GM18909 (cell line): ENCODE measurements around the gene ALKBH3.

Experiments used
- ATAC-seq: cut with Tn5 transposase; IDR thresholded peaks from one replicate; pipeline ENCODE4 v1.9.1; 2021; ENCODE audit warnings: mild to moderate bottlenecking; ENCODE audit not compliant: unreplicated experiment, poor library complexity

The ALKBH3 gene

GRCh38 chr11:43934601-43935423 lies 54.2 kb downstream of the ALKBH3 start:
- ATAC-seq = no peak

- no peak for ATAC-seq
Measured at GRCh38 chr11:43935424-43935979, 54.9 kb downstream of the ALKBH3 start.

- no peak for ATAC-seq
Measured at GRCh38 chr11:43936076-43936475, 55.4 kb downstream of the ALKBH3 start.

GRCh38 chr11:43937434-43938411 lies 57.1 kb downstream of the ALKBH3 start:
- no peak for ATAC-seq

- no peak for ATAC-seq
Measured at GRCh38 chr11:43941257-43941994, 60.8 kb downstream of the ALKBH3 start.

- no peak for ATAC-seq
Measured at GRCh38 chr11:43942662-43943371, 62.2 kb downstream of the ALKBH3 start.

- no peak for ATAC-seq
Measured at GRCh38 chr11:43943372-43943930, 62.8 kb downstream of the ALKBH3 start.

GRCh38 chr11:43943931-43944751 lies 63.5 kb downstream of the ALKBH3 start:
- no peak for ATAC-seq

- ATAC-seq = no peak
Measured at GRCh38 chr11:43944761-43945311, 64.2 kb downstream of the ALKBH3 start.

GRCh38 chr11:43947003-43947500 lies 66.4 kb downstream of the ALKBH3 start:
- ATAC-seq = no peak

GRCh38 chr11:43947815-43948214 lies 67.2 kb downstream of the ALKBH3 start:
- ATAC-seq = no peak

- no peak for ATAC-seq
Measured at GRCh38 chr11:43948341-43949225, 68.0 kb downstream of the ALKBH3 start.

- ATAC-seq = no peak
Measured at GRCh38 chr11:43950311-43950855, 69.8 kb downstream of the ALKBH3 start.

GRCh38 chr11:43951231-43951630 lies 70.6 kb downstream of the ALKBH3 start:
- ATAC-seq = no peak

GRCh38 chr11:43952020-43952400 lies 71.4 kb downstream of the ALKBH3 start:
- ATAC-seq = no peak

- no peak for ATAC-seq
Measured at GRCh38 chr11:43952401-43953342, 72.0 kb downstream of the ALKBH3 start.
